HEK293 (cell line): ENCODE results near the gene CREBBP.
"Not testable (repeated sequence)": the region's sequence is repeated elsewhere in the genome, so short reads cannot be mapped to it uniquely, and the experiment has no call there.

Source experiments
- CTCF ChIA-PET: fragments of 350-600 bp; formaldehyde crosslinking; extraction: SDS; loops from one replicate; lab custom pipeline; 2021; ENCODE audit warnings: antibody characterized with exemption; lab: Yijun Ruan, JAX
- POLR2A ChIA-PET: fragments of 300-600 bp; formaldehyde crosslinking; extraction: SDS; loops from one replicate; lab custom pipeline; 2020; ENCODE audit warnings: antibody characterized with exemption, inconsistent platforms; lab: Yijun Ruan, JAX
- H3K27ac ChIP-seq: fragments of 200-500 bp; sonication (Bioruptor generic); 2 replicates; pipeline ENCODE4 v1.5.1; 2014; ENCODE audit warnings: low read depth, low read length, control low read depth, inconsistent platforms; ENCODE audit errors: extremely low read depth
- H3K36me3 ChIP-seq, 2 experiments: fragments of 200-500 bp in 1 of 2; sonication (Bioruptor generic) in 1 of 2; 1 replicate in 1 of 2; 2 replicates in 1 of 2; pipeline ENCODE4 v1.5.1; 2014 to 2017; ENCODE audit warnings: inconsistent platforms in 2 of 2, low read length in 2 of 2; ENCODE audit not compliant: control insufficient read depth in 2 of 2, insufficient read depth in 1 of 2
- H3K4me1 ChIP-seq: fragments of 200-500 bp; sonication (Bioruptor generic); 2 replicates; pipeline ENCODE4 v1.5.1; 2014; ENCODE audit warnings: mild to moderate bottlenecking, low read length, inconsistent platforms; ENCODE audit not compliant: control insufficient read depth, insufficient read depth
- H3K4me3 ChIP-seq: 2 replicates; pipeline ENCODE4 v1.5.1; 2011; ENCODE audit warnings: low read depth, mild to moderate bottlenecking, control low read depth, low read length, moderate library complexity
- H3K9me3 ChIP-seq: fragments of 200-500 bp; sonication (Bioruptor generic); 2 replicates; pipeline ENCODE4 v1.5.1; 2014; ENCODE audit warnings: low read depth, low read length, inconsistent platforms; ENCODE audit not compliant: control insufficient read depth, insufficient read depth
- GLI4 ChIP-seq: fragments of 450-650 bp; formaldehyde crosslinking; IDR thresholded peaks from 2 replicates; pipeline ENCODE4 v1.5.1; 2016; ENCODE audit warnings: missing biosample characterization, missing genetic modification characterization
- PRDM1 ChIP-seq: fragments of 450-650 bp; formaldehyde crosslinking; IDR thresholded peaks from 2 replicates; pipeline ENCODE4; 2016; ENCODE audit warnings: missing biosample characterization, missing genetic modification characterization
- ZBTB7A ChIP-seq: fragments of 450-650 bp; formaldehyde crosslinking; IDR thresholded peaks from 2 replicates; pipeline ENCODE4 v1.5.1; 2016; ENCODE audit warnings: low read depth, missing biosample characterization, missing genetic modification characterization
- ZBTB8A ChIP-seq: fragments of 450-650 bp; formaldehyde crosslinking; IDR thresholded peaks from 2 replicates; pipeline ENCODE4 v1.5.1; 2016; ENCODE audit warnings: missing biosample characterization, missing genetic modification characterization
- ZNF114 ChIP-seq: fragments of 450-650 bp; formaldehyde crosslinking; IDR thresholded peaks from 2 replicates; pipeline ENCODE4 v1.5.0; 2017; ENCODE audit warnings: missing biosample characterization, missing genetic modification characterization
- ZNF16 ChIP-seq: fragments of 450-650 bp; formaldehyde crosslinking; IDR thresholded peaks from 2 replicates; pipeline ENCODE4 v1.5.1; 2016; ENCODE audit warnings: low read depth, missing biosample characterization, missing genetic modification characterization
- ZNF37A ChIP-seq: fragments of 450-650 bp; IDR thresholded peaks from 2 replicates; pipeline ENCODE4 v1.5.1; 2018; ENCODE audit warnings: missing biosample characterization, missing genetic modification characterization
- ZNF530 ChIP-seq: fragments of 450-650 bp; formaldehyde crosslinking; IDR thresholded peaks from 2 replicates; pipeline ENCODE4 v1.5.1; 2016; ENCODE audit warnings: low read depth, missing biosample characterization, missing genetic modification characterization
- ZNF776 ChIP-seq: fragments of 450-650 bp; formaldehyde crosslinking; IDR thresholded peaks from 2 replicates; pipeline ENCODE4 v1.5.0; 2017; ENCODE audit warnings: missing biosample characterization, missing genetic modification characterization, borderline replicate concordance
- ZNF791 ChIP-seq: fragments of 450-650 bp; formaldehyde crosslinking; IDR thresholded peaks from 2 replicates; pipeline ENCODE4 v1.5.1; 2016; ENCODE audit warnings: missing biosample characterization, missing genetic modification characterization
- ZXDB ChIP-seq: fragments of 450-650 bp; formaldehyde crosslinking; IDR thresholded peaks from 2 replicates; pipeline ENCODE4 v1.5.1; 2016; ENCODE audit warnings: missing biosample characterization, missing genetic modification characterization
- TF ChIP-seq, protein P1 (sequence below): fragments of 450-650 bp; formaldehyde crosslinking; IDR thresholded peaks from 2 replicates; pipeline ENCODE4 v1.5.1; 2016; ENCODE audit warnings: missing biosample characterization, missing genetic modification characterization
- TF ChIP-seq, protein P2 (sequence below): fragments of 450-650 bp; formaldehyde crosslinking; IDR thresholded peaks from 2 replicates; pipeline ENCODE4 v1.5.1; 2016; ENCODE audit warnings: missing biosample characterization, missing genetic modification characterization

Gene CREBBP

DNA sequence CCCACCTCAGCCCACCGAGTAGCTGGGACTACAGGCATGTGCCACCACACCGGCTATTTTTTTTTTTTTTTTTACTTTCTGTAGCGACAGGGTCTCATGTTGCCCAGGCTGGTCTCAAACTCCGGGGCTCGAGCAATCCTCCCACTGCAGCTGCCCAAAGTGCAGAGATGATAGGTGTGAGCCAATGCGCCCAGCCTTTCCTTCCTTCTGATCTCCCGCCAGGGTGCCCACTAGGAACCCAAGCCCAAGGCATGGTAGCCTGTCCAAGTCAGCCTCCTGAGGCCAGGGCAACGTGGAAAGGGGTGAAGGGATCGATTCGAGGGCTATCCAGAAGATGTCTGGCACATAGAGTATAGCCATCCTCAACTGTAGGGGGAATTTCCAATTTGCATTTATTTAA is 9.6 kb upstream of the CREBBP start (continued):
- TF ChIP-seq ZBTB8A (tag by site-specific recombination), result no peak
- TF ChIP-seq, all 188 proteins: peak for 0

DNA sequence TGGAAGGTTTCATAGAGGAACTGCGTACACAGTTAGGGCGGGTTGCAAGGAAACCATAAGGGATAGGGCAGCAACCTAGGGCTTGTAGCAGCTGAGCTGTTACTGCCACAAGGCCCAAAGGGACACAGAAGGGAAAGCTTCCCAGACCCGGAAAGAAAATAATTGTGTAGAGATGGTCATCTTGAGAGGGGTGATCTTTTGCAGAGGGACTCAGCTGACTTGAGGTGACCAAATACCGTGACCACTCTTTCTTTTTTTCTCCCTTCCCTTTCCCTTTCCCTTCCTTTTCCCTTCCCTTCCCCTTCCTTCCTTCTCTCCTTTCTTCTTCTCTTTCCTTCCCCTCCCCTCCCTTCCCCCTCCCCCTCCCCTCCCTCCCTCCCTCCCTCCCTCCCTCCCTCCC is 8.5 kb upstream of the CREBBP start:
- no peaks in the 10 kb centered on the region for H3K4me1 ChIP-seq
- no peaks in the 10 kb centered on the region for H3K9me3 ChIP-seq
- no peaks in the 10 kb centered on the region for H3K36me3 ChIP-seq
- no peak for TF ChIP-seq ZNF776 (tag by site-specific recombination)
- peak; percentile 79 for TF ChIP-seq PRDM1 (tag by site-specific recombination)
- TF ChIP-seq, all 188 proteins: peak for 1
- H3K27ac ChIP-seq, result no peak overlapping the region
- CTCF ChIA-PET, result no interaction called here
- no peak overlapping the region for H3K4me3 ChIP-seq
- POLR2A ChIA-PET, result no interaction called here

DNA sequence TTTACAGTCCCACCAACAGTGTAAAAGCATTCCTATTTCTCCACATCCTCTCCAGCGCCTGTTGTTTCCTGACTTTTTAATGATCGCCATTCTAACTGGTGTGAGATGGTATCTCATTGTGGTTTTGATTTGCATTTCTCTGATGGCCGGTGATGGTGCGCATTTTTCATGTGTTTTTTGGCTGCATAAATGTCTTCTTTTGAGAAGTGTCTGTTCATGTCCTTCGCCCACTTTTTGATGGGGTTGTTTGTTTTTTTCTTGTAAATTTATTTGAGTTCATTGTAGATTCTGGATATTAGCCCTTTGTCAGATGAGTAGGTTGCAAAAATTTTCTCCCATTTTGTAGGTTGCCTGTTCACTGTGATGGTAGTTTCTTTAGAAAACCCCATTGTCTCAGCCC is 5.5 kb upstream of the CREBBP start:
- CTCF ChIA-PET, H3K36me3 ChIP-seq, POLR2A ChIA-PET, H3K27ac ChIP-seq, H3K4me3 ChIP-seq, H3K4me1 ChIP-seq, H3K9me3 ChIP-seq: not testable (repeated sequence)

DNA sequence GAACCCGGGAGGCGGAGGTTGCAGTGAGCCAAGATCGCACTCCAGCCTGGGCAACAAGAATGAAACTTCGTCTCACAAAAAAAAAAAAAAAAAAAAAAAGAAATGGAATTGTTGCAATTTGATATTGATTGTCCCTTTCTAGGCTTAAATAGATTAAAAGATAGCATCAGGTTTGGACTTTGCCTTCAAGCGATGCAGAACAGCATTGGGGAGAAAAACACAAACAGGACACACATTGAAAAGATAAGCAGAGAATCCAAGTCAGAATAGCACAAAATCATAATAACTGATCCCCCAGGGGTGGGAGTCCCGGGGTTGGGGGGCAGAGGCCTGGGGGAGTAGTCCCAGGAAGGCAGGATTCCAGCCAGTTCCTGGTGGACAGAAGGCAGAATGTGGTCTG is 3.9 kb upstream of the CREBBP start:
- TF ChIP-seq ZNF791 (no peak), ZBTB7A (tag by site-specific recombination) (no peak), GLI4 (tag by site-specific recombination) (no peak), ZNF16 (tag by site-specific recombination) (no peak), ZNF114 (tag by site-specific recombination) (no peak), ZNF37A (tag by site-specific recombination) (no peak), ZNF530 (tag by site-specific recombination) (no peak), ZXDB (tag by site-specific recombination) (no peak)
- TF ChIP-seq, protein P1, sequence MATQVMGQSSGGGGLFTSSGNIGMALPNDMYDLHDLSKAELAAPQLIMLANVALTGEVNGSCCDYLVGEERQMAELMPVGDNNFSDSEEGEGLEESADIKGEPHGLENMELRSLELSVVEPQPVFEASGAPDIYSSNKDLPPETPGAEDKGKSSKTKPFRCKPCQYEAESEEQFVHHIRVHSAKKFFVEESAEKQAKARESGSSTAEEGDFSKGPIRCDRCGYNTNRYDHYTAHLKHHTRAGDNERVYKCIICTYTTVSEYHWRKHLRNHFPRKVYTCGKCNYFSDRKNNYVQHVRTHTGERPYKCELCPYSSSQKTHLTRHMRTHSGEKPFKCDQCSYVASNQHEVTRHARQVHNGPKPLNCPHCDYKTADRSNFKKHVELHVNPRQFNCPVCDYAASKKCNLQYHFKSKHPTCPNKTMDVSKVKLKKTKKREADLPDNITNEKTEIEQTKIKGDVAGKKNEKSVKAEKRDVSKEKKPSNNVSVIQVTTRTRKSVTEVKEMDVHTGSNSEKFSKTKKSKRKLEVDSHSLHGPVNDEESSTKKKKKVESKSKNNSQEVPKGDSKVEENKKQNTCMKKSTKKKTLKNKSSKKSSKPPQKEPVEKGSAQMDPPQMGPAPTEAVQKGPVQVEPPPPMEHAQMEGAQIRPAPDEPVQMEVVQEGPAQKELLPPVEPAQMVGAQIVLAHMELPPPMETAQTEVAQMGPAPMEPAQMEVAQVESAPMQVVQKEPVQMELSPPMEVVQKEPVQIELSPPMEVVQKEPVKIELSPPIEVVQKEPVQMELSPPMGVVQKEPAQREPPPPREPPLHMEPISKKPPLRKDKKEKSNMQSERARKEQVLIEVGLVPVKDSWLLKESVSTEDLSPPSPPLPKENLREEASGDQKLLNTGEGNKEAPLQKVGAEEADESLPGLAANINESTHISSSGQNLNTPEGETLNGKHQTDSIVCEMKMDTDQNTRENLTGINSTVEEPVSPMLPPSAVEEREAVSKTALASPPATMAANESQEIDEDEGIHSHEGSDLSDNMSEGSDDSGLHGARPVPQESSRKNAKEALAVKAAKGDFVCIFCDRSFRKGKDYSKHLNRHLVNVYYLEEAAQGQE, result no peak
- TF ChIP-seq, protein P2, sequence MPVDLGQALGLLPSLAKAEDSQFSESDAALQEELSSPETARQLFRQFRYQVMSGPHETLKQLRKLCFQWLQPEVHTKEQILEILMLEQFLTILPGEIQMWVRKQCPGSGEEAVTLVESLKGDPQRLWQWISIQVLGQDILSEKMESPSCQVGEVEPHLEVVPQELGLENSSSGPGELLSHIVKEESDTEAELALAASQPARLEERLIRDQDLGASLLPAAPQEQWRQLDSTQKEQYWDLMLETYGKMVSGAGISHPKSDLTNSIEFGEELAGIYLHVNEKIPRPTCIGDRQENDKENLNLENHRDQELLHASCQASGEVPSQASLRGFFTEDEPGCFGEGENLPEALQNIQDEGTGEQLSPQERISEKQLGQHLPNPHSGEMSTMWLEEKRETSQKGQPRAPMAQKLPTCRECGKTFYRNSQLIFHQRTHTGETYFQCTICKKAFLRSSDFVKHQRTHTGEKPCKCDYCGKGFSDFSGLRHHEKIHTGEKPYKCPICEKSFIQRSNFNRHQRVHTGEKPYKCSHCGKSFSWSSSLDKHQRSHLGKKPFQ (tag by site-specific recombination), result no peak
- H3K27ac ChIP-seq, result no peak overlapping the region
- H3K36me3 ChIP-seq, result no peaks in the 10 kb centered on the region
- no peaks in the 10 kb centered on the region; the same call in 1 of the 2 replicates for H3K4me1 ChIP-seq
- POLR2A ChIA-PET, result interaction anchor here (0.5 kb wide), 1 partner anchor 62 kb away, joined by 3 read pairs; no protein-coding TSS in a partner anchor
- H3K4me3 ChIP-seq, result no peak overlapping the region
- CTCF ChIA-PET, result no interaction called here
- no peaks in the 10 kb centered on the region for H3K9me3 ChIP-seq
